ENCODE results near the gene U2AF1L4.

Gene U2AF1L4

DNA sequence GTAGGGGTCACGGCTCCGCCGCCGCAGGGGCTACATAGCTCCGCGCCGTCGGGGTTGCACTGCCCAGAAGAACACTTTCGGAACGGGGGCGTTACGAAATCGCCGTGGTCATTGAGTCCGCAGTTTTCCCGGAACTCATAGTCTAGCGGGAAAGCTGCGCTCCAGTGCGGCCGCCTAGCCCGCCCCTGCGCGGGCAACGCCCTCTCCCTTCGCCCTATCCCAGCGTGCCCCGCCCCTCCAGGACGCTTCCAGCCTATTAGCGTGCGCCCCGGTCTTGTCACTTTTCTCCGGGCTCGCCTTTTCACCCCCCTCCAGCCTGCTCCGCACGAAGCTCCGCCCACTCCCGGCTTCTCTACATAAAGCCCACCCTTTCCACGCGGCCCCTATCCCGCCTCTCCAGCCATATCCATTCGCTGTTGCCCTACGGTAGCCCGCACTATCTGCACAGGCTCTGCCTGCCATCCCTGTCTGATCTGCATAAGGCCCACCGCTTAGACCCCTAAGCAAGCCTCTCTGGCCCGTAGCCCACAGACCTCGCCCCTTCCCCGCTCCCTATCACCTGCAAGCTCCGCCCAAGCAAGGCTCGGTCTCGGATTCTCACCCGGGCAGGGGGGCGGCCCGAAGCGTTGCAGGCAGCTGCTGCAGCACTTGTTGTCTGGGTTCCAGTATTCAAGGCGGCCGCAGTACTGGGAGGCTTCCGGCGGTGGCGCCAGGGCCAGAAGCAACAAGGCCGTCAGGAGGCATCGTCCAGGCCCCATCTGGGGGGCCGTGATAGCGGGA, 4.6 kb downstream of the U2AF1L4 start:
- DNase-seq (ENCODE audit: low spot score), result peak; percentile 98

DNA sequence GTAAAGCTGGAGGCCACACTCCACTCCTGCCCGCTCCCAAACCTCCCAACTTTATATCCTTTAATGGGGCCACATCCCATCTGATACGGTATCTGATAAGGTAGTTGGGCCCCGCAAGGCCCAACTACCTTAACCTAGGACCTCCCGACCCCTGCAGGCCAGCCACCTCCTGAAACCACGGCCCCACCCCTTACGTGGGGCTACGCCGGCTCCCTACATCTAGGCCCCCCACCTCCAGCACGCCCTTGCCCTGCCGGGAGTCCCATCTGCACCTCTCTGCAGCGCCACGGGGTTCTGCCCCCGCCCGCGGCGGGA, 5.2 kb downstream of the U2AF1L4 start:
- no peak for DNase-seq (ENCODE audit: low spot score)

DNA sequence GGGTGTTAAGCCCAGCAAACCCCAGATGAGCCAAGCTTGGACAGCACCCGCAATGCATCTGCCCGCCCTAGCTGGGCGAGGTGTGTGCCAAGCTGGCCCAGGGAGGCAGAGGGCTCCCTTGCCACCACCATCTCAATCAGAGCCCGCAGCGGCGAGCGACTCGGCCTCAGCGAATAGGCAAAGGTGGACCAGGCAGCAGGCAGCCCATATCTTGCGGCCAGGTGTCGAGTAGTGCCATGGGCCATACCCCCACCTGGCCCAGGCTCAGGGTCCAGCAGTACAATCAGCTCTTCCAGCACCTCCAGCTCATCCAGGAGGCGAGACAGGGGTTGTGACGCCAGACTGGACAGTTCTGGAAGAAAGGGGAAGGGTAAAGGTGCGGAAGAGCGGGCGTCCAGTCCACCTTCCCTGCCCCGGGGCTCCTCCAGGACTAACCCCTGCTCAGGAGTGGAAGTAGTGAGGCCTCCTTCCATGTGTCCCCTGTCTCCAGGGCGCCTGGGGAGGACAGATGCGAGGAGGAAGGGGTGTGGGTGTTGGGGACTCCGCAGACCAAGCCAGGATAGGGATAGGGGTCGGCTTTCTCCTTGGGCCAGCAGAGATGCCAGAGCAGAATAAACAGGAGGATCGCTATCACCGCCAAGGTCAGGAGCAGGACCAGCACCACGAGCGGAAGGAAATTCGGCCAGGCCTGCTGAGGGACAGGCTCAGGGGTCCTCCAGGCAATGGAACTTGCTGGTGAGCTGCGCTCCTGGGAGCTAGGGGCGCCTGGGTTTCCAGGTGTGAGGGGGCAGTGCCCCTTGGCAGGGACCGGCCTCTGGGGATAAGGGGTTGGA, 5.7 kb downstream of the U2AF1L4 start:
- DNase-seq (ENCODE audit: low spot score), result no peak

DNA sequence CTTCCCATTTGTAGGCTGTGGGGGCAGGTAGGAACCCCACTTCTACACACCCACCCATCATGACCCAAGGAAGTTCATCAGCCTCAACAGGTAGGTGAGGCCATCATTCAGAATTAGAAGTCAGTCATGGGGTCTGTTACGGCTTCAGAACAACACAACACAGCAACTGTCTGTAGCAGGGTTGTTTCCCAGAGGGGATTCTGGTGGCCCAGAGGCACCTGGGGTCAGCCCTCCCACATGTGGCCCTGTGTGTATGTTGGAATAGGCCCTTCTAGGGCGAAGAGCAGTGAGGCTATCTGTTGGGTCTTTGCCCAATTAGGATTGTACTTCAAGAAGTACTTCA, 6.4 kb downstream of the U2AF1L4 start:
- DNase-seq (ENCODE audit: low spot score), result no peak

DNA sequence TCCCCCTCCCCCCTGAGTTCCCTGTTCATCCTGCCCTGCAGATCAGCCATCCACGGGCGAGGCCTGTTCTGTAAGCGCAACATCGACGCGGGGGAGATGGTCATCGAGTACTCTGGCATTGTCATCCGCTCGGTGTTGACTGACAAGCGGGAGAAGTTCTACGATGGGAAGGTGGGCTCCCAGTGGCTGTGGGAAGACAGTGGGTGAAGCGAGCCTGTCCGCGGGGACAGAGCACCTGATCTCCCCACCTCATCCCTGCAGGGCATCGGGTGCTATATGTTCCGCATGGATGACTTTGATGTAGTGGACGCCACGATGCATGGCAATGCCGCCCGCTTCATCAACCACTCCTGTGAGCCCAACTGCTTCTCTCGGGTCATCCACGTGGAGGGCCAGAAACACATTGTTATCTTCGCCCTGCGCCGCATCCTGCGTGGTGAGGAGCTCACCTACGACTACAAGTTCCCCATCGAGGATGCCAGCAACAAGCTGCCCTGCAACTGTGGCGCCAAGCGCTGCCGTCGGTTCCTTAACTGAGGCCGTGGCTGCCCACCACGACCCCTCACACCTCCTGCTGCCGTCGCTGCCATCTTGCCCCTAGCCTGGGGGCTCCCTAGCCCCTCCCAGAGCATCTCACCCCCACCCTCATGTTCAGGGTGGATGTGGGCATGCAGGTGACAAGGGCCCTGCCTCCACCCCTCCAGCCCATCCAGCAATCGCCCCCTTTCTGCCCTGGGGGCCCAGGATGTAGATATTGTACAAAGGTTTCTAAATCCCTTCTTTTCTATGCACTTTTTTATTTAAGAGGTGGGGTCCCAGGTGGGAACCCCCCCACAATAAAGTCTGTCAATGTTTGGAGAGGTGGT, 7.0 kb downstream of the U2AF1L4 start:
- DNase-seq (ENCODE audit: low spot score), result no peak

DNA sequence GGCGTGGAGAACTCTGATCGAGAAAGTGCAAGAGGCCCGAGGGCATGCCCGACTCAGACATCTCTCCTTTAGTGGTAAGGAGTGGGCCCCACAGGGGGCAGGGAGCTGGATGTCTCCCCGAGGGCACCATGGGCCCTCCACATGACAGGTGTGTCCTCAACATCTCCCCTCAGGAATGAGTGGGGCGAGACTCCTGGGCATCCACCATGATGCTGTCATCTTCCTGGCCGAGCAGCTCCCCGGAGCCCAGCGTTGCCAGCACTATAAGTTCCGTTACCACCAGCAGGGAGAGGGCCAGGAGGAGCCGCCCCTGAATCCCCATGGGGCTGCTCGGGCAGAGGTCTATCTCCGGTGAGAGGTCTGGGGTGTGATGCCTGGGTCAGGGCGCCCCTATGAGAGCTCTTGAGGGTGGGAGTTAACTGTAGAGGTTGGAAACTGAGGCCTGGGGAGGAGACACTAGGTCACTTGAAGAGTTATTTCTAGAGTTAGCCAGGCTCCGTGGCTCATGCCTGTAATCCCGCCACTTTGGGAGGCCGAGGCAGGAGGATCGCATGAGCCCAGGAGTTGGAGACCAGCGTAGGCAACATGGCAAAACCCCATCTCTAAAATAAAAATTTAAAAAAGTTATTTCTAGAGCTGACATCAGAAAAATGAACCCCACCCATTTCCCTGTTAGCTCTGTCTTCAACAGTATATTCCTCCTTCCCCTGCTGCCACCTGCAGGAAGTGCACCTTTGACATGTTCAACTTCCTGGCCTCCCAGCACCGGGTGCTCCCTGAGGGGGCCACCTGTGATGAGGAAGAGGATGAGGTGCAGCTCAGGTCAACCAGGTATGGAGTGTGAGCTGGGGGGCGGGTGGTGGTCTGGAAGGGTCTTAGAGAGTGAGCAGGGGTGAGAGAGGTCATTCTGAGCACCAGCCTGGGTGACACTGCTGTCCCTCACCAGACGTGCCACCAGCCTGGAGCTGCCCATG, 8.0 kb downstream of the U2AF1L4 start:
- no peak for DNase-seq (ENCODE audit: low spot score)

DNA sequence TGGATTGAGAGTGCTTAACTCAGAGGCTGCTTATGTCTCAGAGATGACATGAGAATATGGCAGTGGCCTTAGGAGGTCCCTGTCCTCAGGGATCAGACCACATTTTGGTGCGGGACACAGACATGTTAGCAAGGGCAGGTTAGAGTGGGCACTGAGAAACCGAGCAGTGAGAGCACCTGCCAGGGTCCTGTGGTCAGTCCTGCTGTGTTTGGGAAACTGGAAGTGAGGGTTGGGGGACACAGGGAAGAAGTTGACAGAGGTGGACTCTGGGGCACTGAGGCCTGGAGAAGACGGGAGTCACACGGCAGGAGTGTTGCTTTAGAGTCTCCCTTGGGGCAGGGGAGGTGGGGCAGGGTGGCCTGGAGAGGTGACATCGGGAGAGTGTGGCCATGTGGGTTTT, 10.3 kb downstream of the U2AF1L4 start:
- no peak for DNase-seq (ENCODE audit: low spot score)

DNA sequence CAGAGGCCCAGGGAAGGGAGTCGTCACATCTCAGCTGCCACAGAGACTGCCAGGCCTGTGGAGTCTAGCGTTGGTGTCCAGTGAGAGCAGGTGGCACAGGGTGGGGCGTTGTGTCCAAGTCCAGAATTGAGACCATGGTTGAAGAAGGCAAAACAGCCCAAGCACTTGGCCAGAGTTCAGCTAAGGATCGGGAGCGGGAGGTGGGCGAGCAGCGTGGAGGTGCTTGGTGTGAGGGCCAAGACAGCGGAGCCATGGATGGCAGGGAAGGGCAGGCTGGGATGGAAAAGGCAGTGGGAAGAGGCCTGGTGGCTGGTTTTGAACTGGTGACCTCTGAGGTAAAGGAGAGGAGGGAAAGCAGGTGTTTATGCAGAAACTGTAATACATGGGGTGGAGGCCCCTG, 10.9 kb downstream of the U2AF1L4 start:
- no peak for DNase-seq (ENCODE audit: low spot score)

DNA sequence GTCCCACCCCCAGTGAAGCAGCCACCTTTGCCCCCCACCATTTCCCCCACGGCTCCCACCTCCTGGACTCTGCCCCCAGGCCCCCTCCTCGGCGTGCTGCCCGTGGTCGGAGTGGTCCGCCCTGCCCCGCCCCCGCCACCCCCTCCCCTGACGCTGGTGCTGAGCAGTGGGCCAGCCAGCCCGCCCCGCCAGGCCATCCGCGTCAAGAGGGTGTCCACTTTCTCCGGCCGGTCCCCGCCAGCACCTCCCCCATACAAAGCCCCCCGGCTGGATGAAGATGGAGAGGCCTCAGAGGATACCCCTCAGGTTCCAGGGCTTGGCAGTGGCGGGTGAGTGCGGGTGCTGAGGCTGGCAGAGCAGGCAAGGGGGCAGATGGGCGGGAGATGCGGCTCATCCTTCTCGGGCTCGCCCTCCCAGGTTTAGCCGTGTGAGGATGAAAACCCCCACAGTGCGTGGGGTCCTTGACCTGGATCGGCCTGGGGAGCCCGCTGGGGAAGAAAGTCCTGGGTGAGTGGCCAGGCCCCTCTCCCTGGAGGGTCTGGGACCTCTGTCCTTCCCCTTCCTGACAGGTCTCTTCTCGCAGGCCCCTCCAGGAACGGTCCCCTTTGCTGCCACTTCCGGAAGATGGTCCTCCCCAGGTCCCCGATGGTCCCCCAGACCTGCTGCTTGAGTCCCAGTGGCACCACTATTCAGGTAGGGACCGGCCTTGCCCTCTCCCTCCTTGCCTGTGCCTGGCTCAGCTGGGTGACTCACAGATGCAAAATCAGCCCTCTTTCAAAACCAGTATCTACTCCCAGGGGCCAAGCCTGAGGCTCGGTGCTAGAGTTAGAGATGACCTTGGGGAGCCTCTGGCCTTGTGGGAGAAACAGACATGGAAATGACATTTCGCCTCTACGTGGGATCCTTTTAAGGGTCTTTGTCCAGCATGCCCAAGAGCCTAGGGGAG, 11.8 kb downstream of the U2AF1L4 start:
- no peak for DNase-seq (ENCODE audit: low spot score)

DNA sequence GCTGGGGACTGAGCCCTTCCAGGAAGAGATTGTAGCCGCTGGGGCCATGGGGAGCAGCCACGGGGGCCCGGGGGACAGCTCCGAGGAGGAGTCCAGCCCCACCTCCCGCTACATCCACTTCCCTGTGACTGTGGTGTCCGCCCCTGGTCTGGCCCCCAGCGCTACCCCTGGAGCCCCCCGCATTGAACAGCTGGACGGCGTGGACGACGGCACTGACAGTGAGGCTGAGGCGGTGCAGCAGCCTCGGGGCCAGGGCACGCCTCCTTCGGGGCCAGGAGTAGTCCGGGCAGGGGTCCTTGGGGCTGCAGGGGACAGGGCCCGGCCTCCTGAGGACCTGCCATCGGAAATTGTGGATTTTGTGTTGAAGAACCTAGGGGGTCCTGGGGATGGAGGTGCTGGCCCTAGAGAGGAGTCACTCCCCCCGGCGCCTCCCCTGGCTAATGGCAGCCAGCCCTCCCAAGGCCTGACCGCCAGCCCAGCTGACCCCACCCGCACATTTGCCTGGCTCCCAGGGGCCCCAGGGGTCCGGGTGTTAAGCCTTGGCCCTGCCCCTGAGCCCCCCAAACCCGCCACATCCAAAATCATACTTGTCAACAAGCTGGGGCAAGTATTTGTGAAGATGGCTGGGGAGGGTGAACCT, 12.6 kb downstream of the U2AF1L4 start:
- no peak for DNase-seq (ENCODE audit: low spot score)

DNA sequence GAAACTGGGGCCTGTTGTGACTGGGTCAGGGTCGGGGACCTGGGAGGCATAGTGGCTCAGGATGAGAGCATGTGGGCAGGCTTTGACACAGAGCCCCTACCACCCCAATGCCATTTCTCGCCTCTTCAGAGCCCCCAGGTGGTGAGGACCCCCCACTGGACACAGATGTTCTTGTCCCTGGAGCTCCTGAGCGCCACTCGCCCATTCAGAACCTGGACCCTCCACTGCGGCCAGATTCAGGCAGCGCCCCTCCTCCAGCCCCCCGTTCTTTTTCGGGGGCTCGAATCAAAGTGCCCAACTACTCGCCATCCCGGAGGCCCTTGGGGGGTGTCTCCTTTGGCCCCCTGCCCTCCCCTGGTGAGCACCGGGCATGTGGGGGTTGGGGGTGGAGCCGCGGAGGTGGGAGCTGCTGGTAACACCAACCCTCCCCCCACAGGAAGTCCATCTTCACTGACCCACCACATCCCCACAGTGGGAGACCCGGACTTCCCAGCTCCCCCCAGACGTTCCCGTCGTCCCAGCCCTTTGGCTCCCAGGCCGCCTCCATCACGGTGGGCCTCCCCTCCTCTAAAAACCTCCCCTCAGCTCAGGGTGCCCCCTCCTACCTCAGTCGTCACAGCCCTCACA, 13.3 kb downstream of the U2AF1L4 start:
- no peak for DNase-seq (ENCODE audit: low spot score)

DNA sequence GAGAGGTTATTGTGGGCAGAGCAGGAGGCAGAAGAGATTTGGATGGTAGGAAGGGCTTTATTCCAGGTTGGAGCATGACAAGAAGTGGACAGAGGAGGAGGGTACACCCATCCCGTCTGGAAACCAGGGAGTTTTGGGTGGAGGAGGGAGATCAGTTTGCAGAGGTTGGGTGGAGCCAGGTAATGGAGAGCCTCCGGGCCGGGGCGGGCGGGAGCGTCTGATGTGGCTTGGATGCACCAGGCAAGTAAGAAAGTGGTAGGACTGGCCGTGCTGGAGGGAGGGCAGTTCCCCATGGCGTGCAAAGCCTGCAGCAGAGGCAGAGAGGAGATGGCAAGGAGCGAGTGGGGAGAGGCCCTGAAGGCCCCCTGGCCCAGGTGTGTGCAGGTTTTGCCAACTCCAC, 13.9 kb downstream of the U2AF1L4 start:
- DNase-seq (ENCODE audit: low spot score), result no peak

DNA sequence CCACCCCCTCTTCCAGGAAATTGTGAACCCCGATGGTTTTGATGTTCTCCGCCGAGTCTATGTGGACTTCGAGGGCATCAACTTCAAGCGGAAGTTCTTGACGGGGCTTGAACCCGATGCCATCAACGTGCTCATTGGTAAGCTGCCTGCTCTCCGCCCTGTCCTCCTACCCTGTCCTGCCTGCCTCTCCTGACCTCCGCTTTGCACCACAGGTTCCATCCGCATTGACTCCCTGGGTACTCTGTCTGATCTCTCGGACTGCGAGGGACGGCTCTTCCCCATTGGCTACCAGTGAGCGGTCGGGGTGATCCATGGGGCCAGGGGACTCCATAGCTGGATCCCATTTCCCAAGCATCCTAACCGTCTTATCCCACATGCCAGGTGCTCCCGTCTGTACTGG, 14.9 kb downstream of the U2AF1L4 start:
- no peak for DNase-seq (ENCODE audit: low spot score)

DNA sequence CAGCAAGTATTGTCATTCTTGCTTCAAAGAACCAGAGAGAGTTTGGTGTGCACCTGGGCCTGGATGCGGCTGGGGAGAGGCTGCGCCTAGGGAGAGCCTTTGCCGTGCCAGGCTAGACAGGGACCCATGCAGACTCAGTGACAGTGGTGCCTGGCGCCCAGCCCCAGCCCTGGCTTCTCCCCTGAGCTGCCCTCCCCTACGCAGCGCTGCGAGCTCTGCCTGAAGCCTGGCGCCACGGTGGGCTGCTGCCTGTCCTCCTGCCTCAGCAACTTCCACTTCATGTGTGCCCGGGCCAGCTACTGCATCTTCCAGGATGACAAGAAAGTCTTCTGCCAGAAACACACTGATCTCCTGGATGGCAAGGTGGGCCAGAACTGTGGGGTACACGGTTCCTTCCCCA, 15.5 kb downstream of the U2AF1L4 start:
- DNase-seq (ENCODE audit: low spot score), result no peak

DNA sequence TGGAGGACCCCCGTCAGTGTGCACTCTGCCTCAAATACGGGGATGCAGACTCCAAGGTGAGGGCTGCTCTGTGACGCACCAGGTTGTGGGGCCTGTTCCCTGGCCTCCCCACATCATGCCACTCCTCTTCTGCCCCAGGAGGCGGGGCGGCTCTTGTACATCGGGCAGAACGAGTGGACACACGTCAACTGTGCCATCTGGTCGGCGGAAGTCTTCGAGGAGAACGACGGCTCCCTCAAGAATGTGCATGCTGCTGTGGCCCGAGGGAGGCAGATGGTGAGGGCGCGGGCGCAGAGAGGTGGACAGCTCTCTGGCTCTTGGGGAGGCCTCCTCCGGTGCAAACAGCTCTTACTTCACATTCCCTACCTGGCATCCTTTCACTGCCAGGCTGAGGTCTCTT, 16.2 kb downstream of the U2AF1L4 start:
- DNase-seq (ENCODE audit: low spot score), result no peak

DNA sequence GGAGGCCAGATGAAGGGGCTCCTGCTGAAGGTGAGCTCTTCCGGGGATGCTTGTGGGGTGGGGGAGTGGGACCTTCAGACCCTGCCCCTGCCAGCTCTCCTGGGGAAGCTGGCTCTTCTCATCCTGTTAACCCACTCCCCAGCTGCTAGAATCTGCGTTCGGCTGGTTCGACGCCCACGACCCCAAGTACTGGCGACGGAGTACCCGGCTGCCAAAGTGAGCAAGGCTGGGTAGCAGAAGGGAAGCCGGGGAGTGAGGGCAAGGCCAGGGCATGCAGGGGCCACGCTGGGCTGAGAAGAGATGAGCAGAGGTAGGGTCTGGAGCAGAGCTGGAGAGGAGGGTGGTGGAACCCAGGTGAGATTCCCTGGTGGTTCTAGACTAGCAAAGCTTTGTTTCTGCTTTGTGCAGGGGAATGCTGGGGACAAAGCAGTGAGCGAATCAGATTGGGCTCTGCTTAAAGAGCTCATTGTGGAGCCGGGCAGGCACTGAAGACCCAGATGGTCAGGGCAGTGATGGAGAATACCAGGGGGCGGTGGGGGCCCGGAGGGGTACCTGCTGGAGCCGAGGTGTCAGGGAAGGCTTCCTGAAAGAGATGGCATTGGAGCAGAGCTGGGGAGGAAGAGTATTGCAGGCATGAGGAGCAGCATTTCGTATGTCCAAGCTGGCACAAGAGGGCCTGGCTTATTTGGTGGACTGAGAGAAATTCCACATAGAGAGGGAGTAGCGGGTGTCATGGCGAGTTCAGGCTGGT, 17.1 kb downstream of the U2AF1L4 start:
- DNase-seq (ENCODE audit: low spot score), result no peak

DNA sequence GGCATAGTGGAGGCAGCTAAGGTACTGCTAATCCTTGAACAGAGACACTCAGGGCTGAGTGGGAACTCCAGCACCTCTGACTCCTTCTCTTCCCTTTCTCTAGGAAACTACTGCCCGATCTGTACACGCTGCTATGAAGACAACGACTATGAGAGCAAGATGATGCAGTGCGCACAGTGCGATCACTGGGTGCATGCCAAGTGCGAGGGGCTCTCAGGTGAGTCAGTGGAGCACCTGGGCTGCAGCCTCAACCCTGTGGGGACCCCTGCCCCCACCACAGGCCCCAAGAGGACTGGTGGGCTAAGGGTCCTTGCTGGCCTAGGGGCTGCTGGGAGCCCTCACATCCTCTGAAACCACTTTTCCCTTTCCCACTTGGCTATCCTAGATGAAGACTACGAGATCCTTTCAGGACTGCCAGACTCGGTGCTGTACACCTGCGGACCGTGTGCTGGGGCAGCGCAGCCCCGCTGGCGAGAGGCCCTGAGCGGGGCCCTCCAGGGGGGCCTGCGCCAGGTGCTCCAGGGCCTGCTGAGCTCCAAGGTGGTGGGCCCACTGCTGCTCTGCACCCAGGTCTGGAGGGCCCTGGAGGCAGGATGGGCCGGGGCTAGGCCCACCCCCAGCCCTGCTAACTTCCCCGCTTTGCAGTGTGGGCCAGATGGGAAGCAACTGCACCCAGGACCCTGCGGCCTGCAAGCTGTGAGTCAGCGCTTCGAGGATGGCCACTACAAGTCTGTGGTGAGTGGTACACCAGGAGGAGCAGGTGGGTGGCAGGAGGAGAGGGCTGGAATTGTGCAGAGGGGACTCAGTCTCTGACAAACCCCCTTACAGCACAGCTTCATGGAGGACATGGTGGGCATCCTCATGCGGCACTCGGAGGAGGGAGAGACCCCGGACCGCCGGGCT, 17.9 kb downstream of the U2AF1L4 start:
- DNase-seq (ENCODE audit: low spot score), result no peak
